HTR-8/SVneo (cell line): ENCODE measurements around the gene KCTD5.
"Not testable (repeated sequence)": the region's sequence is repeated elsewhere in the genome, so short reads cannot be mapped to it uniquely, and the experiment has no call there.

Source experiments
- DNase-seq: peaks from one replicate; pipeline ENCODE4 v3.0.0; 2011; ENCODE audit warnings: low spot score, mixed read lengths; ENCODE audit not compliant: insufficient read length
- FAIRE-seq: peaks from 2 replicates; lab custom pipeline; 2011; peaks lifted over from hg19 to GRCh38; lab: Jason Lieb, UNC

Gene KCTD5

DNA sequence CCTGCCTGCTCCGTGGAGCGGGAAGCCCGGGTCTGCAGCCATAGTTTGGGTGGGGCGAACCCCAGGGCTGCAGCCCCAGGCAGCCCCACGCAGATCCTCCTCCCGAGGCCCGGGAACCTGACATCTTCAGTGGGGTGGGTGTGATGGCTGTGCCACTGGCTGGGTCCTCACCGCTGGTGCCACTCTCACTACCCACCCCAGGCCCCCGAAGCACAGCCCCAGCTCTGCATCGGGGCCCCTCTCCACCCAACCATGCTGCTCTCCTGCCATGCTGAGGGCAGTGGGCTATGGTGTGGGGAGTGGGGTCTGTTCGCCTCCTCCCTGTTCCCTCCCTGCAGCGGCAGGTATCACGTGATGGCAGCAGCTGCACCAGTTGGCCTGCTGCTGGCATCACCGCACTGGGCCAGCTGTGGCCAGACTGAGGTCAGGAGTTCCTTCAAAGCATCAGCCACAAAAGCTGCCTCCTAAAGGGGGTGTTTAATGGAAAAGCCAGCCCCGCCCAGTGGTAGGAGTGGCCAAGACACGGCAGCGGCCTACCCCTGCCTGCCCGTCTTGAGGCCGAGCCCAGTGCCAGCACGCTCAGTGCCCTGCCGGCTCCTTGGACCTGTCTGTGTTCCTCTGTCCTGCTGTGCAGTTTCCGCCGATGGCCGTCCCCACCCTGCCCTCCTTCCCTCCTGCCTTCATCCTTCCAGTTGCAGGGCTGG lies 10.8 kb downstream of the KCTD5 start:
- FAIRE-seq: no peak
- no peak for DNase-seq

GRCh38 chr16:2696601-2697250 lies 14.4 kb downstream of the KCTD5 start:
- not testable (repeated sequence) for FAIRE-seq, DNase-seq

GRCh38 chr16:2697401-2697948 lies 15.2 kb downstream of the KCTD5 start:
- FAIRE-seq: no peak

DNA sequence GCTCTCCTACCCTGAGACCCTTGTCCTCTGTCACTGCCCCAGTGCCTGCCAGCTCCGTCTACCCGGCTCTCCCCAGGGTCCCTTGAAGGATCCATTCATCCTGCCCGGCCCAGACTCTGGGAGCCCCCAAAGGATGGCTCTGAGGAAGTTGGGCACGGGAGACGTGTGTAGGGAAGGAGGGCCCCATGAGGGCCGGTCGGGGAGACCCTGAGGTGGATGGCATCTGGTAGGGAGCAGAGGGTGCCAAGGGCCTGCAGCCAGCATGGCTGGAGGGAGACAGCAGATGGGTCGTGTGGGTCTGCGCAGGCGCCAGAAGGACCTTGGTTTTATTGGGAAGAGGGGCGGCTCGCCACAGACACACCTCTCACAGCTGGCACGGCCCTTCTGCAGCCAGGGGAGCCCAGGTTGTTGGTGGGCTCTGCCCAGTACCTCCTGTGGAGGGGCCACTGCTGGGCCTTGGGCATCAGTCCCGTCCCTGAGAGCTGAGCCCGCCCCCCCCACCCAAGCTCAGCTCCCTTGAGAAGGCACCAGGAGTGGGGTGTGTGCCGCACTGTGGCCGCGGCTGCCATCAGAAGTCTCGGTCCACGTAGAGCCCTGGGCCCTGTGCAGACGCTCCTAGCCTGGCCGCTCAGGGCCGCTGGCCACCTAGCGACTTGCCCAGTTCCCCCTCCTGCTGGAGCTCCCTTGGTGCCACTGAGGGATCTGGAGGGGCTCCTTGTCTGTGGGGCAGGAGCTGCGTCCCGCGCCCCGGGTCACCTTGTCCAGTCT lies 16.0 kb downstream of the KCTD5 start:
- DNase-seq (no peak), FAIRE-seq (no peak)

More at GRCh38 chr16:2697401-2697948, 15.2 kb downstream of the KCTD5 start:
- DNase-seq: no peak

DNA sequence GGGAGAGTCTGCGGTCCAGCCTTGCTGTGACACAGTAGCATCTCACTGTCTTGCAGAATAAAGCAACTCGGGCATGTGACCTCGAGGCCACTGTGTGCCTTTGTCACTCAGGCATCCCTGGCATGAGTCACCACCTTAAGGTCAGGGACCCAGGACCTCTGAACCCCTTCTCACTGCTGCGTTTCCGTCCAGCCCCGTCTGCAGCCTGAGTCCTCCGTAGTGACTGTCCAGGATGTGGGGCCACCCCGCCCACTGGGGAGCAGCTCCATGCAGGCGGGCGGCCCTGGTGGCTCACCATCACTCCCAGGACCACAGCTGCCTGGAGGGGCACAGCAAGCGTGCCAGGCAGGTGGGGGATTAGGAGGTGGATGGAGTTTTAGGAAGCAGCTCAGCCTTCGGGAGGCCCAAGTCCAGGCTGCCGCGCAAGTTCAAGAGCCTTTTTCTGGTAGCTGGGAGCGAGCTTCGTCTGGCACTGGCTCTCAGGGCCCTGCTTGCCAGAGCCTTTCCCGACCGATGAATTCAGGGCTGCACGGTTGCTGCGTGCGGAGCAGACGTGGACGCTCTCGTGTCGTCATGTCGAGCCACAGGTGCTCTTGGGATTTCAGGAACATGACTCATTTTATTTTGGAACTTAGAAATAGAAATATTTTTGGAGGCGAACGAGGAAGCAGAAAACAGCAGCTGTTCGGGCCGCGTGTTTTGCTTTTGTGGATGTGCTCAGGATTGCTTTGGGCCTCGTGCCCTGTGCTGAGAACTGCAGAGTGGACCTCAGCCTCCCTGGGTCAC lies 16.8 kb downstream of the KCTD5 start:
- FAIRE-seq: no peak

GRCh38 chr16:2699791-2700600 lies 17.7 kb downstream of the KCTD5 start:
- FAIRE-seq (no peak), DNase-seq (no peak)

More for the DNA sequence above, 16.8 kb downstream of the KCTD5 start:
- no peak for DNase-seq

DNA sequence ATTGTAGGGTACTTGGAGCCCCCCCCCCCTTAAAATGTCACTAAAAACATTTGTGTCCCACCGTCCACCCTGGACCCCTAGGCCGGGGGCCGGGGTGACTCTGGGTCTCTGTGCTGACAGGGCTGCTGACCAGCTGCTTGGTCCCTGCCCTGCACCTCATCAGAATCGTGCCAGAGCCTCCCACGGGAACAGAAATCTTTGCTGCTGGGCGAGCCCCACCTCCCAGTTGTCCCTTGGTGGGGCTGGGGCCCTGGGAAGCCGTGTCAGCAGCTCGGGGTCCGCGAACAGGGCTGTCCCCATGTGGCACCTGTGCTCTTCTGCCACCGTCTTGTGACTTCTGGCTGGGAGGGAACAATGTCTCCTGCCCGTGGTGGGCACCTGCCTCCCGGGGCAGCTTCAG lies 18.5 kb downstream of the KCTD5 start:
- no peak for FAIRE-seq
- DNase-seq: no peak

- FAIRE-seq: no peak
- no peak for DNase-seq
Measured at GRCh38 chr16:2701272-2701671, 18.9 kb downstream of the KCTD5 start.

GRCh38 chr16:2701713-2702437 lies 19.6 kb downstream of the KCTD5 start:
- FAIRE-seq (no peak), DNase-seq (no peak)

DNA sequence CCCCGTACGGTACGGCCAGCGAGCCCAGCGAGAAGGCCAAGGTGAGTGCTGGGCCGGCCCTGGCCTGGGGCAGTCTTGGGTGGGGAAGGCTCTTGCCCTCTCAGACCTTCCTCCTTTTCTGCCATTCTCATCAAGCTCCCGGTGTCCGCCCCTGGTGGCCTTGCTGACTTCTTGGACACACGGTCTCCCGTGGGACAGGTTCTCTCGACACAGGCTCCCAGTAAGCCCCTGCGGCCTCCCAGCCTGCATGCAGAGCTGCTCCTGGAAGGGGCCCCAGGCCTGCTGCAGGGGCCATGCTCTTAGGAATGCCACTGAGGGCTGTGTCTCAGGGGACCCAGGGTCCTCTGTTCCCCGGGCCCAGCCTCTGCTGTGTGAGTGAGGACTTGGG lies 20.1 kb downstream of the KCTD5 start:
- FAIRE-seq (no peak), DNase-seq (no peak)

DNA sequence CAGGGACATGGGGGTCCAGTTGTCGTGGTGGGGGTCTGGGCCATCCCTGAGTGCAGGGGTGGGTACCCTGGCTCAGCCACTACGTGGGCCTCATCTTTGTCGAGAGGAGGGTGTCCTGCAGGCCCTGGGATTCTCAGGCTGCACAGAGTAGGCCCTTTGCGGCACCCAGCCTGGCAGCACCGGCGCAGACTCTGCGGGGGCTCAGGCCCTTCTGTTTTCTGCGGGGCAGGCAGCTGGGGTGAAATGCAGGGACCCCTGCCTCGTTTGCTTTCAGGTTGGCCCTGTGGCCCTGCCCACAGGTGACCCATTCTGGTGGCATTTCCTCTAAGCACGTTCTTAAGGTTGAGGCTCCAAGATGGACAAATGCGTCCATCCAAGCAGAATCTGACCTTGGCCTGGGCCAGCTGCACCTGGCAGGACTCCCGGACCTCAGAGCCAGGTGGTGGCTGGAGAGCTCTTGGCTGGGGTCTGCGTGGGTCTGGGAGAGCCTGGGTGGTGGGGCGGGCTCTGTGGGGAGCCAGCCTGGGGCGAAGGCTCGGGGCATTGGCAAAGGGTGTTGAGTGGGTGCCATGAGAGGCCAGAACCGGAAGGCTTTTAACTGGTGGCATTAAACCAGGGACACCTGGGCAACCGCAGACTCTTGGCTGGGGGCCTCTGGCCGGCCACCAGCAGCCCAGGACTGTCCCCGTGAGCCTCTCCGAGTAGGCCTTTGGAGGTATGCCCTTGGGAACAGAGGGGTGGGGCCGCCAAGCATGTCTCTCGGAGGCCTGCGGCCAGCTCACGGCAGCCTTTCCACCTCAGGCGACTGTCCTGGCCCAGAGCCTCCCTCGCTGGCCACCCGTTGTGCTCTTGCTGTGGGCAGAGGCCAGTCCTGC lies 20.8 kb downstream of the KCTD5 start:
- no peak for FAIRE-seq

GRCh38 chr16:2704166-2704982 lies 22.1 kb downstream of the KCTD5 start:
- DNase-seq: no peak
- FAIRE-seq: no peak

More for the DNA sequence above, 20.8 kb downstream of the KCTD5 start:
- no peak for DNase-seq

GRCh38 chr16:2704983-2705275 lies 22.6 kb downstream of the KCTD5 start:
- no peak for FAIRE-seq
- no peak for DNase-seq

DNA sequence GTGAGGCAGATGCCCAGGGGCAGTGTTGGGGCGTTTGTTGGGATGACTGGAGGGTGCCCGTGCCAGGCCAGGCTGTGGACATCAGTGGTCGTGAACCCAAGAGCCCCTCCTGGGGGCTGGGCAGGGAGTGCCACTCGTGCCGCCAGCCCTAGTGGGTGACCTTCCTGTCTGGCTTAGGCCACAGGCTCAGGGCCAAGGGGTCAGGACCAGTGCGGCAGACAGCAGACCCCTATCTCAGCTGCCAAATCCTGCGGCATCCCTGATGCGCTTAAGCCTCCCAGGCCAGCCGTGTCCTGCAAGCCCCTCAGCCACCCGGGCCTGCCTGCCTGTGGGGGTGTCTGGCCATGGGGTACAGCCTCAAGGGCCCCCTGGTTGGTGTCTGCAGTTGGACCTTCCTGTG lies 23.0 kb downstream of the KCTD5 start:
- FAIRE-seq (no peak), DNase-seq (no peak)

- no peak for DNase-seq
- FAIRE-seq: no peak
Measured at GRCh38 chr16:2706085-2706484, 23.8 kb downstream of the KCTD5 start.

GRCh38 chr16:2706611-2707311 lies 24.4 kb downstream of the KCTD5 start:
- FAIRE-seq (no peak), DNase-seq (no peak)
